NCI-H82 treated with DMSO at 0.1 percent for 48 hours (cell line): Measurements from ENCODE around the gene SPATA46.
A peak's percentile ranks its signal among the peaks of the same experiment; 100 is the strongest.
"Not testable (repeated sequence)": the region's sequence is repeated elsewhere in the genome, so short reads cannot be mapped to it uniquely, and the experiment has no call there.

Experiments
- DNase-seq: peaks from one replicate; lab custom pipeline; 2025; ENCODE audit not compliant: unreplicated experiment; lab: John Stamatoyannopoulos, UW

SPATA46 gene

DNA sequence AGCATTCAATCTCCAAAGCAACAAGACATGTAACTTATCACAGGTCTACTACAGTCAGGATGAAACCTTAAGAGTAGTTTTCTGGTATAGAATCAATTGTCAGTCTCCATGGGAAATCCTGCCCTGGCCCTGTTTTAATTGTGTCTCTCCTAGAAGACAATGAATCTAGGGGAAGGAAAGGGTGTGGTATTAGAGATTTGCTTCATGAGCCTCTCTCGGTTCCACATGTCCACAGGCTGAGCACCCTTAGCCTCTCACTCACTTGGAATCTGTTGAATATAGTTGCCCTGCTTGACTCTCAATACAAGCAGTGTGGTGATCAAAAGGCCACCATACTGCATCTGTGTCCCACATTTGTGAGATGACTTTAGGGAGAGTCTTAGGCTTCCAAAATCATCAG lies 17.7 kb downstream of the SPATA46 start:
- no peak for DNase-seq

DNA sequence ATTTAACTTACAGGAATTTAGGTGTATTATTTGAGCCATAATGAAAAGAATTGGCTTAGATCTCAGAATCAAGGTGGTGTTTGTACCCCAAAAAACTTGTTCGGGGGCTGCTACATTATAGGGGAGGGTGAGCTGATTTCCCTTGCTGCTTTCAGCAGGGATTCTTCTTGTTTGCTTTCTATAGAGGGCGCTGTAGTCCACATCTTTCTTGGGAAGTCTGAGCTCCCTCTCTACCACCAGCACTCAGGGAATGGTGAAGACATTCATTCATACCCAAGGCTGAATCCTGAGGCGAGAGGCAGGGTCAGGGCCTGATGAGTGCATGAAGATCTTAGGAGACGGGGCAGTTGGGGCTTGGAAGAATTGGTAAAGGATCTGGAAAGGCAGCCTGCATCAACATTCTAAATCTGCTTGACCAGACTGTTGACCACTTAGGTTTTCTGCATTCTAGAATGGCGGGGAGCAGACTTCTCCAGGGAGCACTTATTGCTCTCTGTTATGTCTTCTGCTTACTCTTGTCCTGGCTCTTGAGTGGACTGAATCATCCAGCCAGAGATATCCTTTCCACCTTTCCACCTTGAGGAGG lies 18.9 kb downstream of the SPATA46 start:
- DNase-seq, result peak; percentile 50

DNA sequence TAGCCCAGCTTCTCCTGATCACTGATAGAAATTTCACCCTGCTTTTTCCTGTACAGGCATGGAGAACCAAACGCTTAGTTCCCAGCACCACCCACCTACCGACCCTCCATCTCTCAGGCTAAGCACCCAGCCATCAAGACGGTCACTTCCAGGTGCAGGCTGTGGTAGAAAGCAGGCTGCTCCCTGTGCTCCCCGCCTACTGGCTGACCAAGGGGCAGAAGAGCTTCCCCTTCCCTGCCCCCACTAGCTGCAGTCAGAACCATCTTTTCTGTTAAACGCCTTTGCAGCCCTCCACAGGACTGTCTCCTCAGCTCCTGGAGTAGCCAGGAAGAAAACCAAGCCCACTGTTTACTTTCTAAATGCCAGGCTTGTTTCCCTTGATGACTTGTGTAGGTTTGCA lies 23.0 kb downstream of the SPATA46 start:
- no peak for DNase-seq

DNA sequence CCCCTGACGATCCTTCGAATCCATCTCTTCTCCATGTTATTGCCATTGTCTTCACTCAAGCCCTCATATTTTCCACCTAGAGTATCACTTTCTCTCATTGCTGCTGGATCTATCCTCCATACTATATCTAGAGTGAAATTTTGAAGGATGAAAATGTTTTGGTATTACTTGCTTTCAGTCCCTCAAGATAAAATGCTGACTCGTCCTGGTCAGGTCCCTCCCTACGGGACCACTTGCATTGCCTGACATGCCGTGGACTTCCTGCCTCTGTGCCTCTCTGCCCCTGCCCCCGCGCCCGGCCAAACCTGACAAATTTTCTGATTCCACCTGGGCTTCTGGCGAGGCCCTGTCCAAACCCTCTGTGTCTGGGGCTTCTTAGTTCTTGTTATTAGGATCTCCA lies 23.6 kb downstream of the SPATA46 start:
- DNase-seq, result no peak

DNA sequence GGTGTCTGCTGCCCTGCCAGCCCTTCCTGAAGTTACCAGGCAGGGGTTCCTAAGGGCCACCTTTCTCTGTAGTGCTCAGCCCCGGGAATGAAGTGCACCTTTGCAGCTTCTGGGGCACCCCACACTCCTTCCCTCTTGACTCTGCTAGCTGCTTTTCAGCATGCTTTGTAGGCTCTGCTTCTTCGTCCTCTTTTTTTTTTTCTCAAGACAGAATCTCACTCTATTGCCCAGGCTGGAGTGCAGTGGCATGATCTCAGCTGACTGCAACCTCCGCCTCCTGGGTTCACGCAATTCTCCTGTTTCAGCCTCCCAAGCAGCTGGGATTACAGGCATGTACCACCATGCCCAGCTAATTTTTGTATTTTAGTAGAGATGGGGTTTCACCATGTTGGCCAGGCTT lies 24.8 kb downstream of the SPATA46 start:
- DNase-seq, result not testable (repeated sequence)

DNA sequence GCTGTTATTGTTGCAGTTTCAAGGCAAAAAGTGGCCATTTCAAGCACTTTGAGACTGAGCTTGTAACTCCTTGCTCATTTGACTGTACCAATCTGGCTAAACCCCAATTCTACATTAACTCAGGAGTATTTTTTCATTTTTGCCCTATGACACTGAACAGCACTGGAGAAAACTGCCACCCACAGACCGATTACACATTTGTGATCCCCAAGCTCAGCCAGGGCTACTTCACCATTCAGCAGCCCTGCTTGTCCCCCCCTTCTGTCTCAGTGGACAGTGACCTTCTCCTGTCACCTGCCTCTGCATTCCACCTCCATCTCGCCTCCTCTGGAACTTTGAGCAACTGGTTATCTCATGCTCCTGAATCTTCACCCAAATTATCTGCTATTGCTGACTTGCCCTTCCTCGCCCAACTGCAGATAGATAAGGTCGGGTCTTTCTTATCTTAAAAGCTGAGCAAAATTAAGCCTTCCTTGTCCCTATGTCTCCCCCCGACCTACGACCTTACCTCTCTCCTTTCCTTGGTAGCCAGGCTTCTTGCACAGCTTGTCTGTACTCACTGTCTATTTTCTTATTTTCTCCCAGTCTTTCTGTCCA lies 25.3 kb downstream of the SPATA46 start:
- DNase-seq, result no peak

DNA sequence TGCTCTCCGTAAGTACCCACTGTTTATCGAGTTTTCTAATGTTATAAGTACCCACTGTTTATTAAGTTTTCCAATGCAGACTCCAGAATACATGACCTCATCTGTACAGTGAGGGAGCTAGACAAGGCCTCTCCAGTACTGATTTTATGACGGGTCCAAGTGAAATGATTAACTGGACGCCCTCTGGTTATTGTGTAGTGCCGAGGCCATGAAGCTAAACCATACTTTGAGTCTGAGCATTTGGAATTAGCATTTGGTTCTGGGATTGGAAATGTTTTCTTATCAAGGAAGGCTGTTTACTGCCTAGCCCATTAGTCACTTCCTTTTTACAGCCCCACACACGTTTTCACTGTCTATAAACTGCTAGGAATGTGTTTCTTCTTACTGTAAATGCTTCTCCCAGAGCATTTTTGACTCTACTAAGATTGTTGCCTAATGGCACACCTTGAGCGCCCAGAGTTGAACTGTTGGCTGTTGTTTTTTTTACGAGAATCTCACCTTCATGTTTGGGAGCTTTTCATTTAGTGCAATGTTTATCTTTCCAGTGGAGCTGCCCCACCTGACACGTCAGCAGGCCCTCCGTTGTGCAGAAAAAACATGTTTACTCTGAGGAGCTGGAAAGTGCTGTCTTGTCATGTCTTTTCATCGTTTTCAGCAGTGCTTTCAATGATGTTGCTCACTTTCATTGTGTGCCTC lies 26.9 kb downstream of the SPATA46 start:
- DNase-seq, result no peak

DNA sequence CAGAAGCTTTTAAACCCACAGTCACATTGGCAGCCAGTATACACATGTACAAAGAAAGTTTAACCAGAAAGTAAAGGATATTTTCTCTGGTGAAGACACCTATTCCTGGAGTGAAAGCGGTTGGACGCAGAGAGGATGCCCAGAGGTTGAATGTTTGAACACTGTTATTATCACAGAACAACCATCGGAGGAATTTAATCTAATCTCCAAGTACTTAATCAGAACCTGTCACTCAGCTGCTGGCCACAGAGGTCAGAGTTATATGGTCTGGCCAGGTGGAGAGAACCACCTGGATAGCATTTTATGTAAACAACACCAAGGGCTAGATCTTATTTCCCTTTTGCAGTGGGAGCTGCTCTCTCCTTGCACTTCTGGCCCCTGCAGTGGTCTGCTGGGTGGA lies 29.4 kb downstream of the SPATA46 start:
- peak; percentile 11 for DNase-seq

DNA sequence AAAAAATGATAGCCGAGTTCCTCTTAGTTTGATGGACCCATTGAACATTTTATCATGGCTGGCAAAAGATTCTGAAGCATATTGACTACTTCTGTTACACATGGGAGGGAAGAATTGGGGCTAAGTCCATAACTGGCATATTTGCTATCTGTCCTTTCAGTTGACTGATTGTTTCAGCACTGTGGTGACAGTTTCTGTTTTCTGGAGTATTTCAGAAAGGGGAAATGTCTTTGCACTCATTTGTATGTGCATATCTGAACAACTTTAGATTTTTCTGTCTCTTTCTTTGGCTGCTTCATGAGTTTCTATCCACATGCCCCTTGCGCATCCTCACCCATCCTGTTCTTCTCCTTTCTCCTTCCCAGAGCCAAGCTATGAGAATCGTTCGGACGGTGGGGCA lies 33.2 kb downstream of the SPATA46 start:
- no peak for DNase-seq

DNA sequence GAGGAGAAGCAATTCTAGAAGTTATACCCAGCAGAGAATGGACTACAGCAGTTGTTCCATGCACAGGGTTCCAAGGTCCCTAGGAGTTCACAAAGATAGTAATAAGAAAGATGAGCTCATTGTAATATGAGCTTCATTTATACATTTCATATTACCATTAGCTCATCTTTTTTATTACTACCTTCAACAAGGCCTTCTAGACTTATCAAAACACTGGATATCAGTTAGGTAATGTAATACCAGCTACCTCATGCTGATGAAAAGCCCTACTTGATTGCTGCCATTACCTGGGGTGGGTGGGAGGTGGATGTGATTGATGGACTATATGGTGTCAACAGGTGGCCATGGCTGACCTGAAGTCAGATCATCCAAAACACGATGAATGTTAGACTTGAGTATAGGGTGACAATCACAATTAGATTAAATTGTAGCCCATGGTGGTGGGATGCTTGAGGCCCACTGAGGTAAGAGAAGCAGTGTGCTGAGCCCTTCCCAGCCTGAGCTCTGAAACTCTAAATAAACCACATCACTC lies 34.1 kb downstream of the SPATA46 start:
- DNase-seq, result no peak

DNA sequence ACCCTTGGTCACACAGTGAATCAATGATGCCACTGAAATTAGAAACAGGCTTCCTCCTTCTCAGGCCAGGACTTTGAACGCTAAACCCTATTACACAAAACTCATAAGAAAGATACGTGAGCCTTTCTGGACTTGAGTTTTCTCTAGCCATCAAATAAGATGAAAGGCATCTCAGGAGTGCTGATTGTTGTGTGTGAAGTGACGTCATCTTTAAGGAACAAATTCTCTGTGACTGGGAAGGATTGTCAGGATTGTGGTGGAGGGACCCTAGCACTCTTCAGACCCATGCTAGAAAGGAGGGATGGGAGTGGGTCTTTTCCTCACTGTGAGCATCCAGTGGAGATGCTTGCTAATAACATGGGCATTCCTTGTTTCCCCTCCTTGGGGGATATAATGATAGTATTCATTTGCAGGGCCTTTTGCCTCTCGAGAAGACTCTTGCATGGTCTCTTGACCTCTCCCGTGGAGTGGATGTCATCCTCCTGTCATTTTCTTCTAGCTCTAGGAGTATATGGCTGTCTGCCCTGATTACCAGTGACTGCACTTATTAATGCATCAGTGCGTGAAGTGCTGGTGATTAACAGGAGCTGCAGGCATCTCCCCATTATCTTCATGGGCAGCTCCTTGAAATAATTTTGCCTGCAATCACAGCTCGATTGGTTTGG lies 39.9 kb downstream of the SPATA46 start:
- no peak for DNase-seq

DNA sequence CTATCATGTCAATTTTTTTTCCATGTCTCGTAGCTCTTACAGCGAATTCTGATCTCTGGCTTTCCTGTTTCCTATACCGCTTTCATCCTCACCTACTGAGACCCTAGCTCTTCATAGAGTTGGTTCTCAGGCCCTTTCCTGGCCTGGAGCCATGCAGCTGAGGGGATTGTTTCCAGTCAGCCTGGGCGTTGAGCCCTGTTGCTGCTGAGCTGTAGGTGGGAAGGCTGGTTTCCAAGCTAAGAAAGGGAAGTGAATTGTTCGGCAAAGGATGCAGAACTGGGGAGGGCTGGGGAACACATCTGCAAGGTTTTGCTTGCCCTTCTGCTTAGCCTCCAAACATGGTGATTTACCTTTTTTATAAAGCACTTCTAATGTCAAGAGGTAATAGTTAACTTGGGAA lies 41.5 kb downstream of the SPATA46 start:
- DNase-seq, result no peak

DNA sequence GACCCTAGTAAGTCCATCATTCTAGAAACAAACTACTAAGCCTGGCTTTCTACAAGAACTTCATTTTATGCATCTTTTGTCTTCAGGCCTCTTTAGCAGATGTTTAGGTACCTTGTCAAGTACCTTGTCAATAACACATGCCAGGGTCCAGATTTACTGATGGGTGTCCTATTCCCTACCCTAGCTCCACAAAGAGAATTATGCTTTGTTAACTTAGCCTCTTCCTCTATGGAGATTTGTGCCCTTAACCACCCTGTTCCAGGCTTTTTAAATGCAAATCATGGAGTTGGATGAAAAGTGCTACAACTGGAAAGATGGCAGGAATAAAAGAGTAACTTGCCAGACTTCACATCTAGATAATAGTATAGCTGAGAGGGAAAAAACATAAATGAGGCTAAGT lies 42.7 kb downstream of the SPATA46 start:
- no peak for DNase-seq

DNA sequence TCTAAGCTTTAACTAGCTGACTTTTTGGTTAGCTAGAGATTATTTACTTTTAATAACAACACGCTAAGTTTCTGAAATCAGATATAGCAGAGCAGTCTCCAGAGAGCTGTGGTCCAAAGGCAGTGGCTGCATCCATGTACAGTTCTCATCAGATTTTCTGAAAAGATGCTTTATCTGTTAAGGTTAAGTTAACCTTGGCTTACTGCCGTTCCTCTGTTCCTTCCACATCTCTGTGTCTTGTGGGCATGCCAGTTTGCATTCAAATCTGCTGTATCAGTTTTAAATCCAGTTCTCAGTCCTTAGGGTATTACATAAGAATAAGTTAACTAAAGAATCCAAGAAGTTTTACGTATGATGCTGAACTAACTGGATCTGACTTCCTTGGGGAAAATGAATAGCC lies 46.8 kb downstream of the SPATA46 start:
- DNase-seq, result no peak

DNA sequence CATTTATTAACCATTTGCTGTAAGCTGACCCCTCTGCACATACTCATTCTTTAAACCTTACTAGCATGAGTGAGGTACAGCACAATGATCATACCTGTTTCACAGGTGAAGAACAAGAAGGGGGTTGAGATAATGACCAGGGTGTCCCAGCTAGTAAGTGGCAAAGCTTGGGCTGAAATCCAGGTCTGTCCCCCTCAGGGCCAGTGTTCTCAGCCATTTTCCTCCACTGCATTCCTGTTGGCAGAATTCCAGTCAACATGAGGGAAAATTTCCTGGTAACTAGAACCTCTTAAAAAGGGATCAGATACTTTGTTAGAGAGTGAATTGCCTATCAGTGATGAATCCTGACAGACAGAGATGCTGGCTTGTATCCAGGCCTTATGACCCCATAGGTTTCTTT lies 48.1 kb downstream of the SPATA46 start:
- DNase-seq, result no peak

DNA sequence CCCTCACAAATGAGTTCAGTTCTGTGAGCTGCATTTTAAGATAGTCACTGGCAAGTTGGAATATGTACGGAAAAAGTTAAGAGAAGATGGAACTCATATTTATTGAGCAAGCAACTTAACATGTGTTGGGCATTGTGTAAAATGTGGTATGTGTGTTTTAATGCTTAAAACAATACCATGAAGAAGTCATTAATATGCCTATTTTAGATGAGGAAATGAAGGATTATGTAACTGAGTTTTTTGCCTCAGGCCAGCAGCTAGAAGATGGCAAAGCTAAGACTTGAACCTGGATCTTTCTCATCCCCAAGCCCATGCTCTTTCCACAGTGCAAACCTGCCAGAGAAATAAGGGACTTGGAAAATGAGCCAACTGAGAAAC lies 48.9 kb downstream of the SPATA46 start:
- no peak for DNase-seq

DNA sequence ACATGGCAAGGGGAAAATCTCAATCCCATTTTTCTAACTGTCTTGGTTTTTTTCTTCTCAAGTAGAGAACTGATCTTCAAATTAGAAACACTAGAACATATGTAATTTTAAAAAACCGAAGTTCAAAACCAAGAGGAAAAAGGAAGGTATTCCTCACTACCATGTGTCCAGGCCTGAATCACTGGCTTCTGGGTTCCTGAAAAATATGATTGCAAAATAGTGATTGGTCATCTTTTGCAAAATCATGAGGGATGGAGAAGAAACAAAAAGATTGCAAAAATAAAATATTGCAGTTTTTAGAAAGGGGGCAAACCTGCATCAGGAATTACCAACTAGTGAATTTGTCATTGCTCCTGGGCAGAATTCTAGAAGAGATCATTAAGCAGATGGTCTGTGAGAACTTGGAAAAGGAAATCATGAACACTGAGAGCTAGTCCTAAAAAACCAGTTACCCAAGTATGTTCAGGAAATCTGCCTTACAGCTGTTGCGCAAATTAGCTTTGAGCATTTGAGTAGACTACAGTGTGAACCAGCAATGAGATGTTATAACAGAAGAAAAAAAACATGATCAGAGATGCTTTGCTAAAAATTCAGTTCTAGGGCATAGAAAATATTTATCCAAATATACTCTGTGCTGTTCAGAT lies 49.4 kb downstream of the SPATA46 start:
- no peak for DNase-seq

DNA sequence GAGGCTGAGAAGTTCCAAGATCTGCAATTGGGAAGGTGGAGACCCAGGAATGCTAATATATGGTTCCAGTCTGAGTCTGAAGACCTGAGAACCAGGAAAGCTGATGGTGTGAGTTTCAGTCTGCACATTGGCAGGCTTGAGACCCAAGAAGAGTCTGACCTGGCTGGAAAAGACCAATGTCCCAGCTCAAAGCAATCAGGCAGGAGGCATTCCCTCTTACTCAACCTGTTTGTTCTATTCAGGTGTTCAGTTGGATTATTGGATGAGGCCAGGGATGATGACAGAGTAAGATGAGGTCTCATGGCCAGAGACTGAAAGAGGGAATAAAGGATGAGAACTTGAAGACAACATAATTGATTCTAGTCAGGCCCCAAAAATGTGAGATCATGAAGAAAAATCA lies 50.1 kb downstream of the SPATA46 start:
- no peak for DNase-seq

DNA sequence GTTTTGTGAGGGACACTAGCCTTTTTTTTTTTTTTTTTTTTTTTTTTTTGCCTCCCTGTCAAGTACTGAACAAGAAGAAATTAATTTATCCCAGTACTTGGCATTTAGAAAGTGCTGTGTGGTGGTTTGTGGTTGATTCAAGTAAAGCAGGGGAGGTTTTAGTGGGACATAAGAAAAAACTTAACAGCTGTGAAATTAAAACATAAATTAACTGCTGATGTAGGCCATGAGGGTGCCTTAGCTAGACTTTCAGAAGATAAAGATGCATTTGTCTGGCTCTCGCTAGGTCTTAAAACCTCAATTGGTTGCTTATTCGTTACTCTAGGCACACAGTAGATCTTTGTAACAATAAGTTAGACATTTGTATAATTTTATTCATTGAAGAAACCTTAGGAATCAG lies 52.3 kb downstream of the SPATA46 start:
- DNase-seq, result no peak
